ENCODE results near the gene RDX.
"Not testable (repeated sequence)": the region's sequence is repeated elsewhere in the genome, so short reads cannot be mapped to it uniquely, and the experiment has no call there.

The RDX gene

GRCh38 chr11:110305169-110306018 lies 9.0 kb upstream of the RDX start:
- DNase-seq (ENCODE audit: low spot score): no peak

GRCh38 chr11:110303414-110303826 lies 7.0 kb upstream of the RDX start:
- DNase-seq (ENCODE audit: low spot score): no peak

- DNase-seq (ENCODE audit: low spot score): no peak
Measured at GRCh38 chr11:110301577-110301976, 5.2 kb upstream of the RDX start.

GRCh38 chr11:110301032-110301431 lies 4.6 kb upstream of the RDX start:
- no peak for DNase-seq (ENCODE audit: low spot score)

GRCh38 chr11:110299006-110299785 lies 2.8 kb upstream of the RDX start:
- no peak for DNase-seq (ENCODE audit: low spot score)

- peak; percentile 54 for DNase-seq (ENCODE audit: low spot score)
Measured at GRCh38 chr11:110298301-110298765, 1.9 kb upstream of the RDX start.

- peak; percentile 44 for DNase-seq (ENCODE audit: low spot score)
Measured at GRCh38 chr11:110297726-110298300, 1.4 kb upstream of the RDX start.

GRCh38 chr11:110297076-110297725 lies 787 bp upstream of the RDX start:
- peak; percentile 42 for DNase-seq (ENCODE audit: low spot score)

- peak; percentile 60 for DNase-seq (ENCODE audit: low spot score)
Measured at GRCh38 chr11:110295531-110296225, 736 bp downstream of the RDX start.

GRCh38 chr11:110295086-110295485 lies 1.3 kb downstream of the RDX start:
- DNase-seq (ENCODE audit: low spot score): no peak

- no peak for DNase-seq (ENCODE audit: low spot score)
Measured at GRCh38 chr11:110294509-110294908, 1.9 kb downstream of the RDX start.

GRCh38 chr11:110293389-110293788 lies 3.0 kb downstream of the RDX start:
- DNase-seq (ENCODE audit: low spot score): no peak

- DNase-seq (ENCODE audit: low spot score): peak; percentile 58
Measured at GRCh38 chr11:110292146-110292545, 4.3 kb downstream of the RDX start.

- no peak for DNase-seq (ENCODE audit: low spot score)
Measured at GRCh38 chr11:110290591-110291334, 5.7 kb downstream of the RDX start.

- no peak for DNase-seq (ENCODE audit: low spot score)
Measured at GRCh38 chr11:110289472-110289871, 6.9 kb downstream of the RDX start.

GRCh38 chr11:110287537-110287936 lies 8.9 kb downstream of the RDX start:
- DNase-seq (ENCODE audit: low spot score): no peak

GRCh38 chr11:110286298-110287040 lies 9.9 kb downstream of the RDX start:
- no peak for DNase-seq (ENCODE audit: low spot score)

- no peak for DNase-seq (ENCODE audit: low spot score)
Measured at GRCh38 chr11:110283862-110284261, 12.6 kb downstream of the RDX start.

- DNase-seq (ENCODE audit: low spot score): not testable (repeated sequence)
Measured at GRCh38 chr11:110280595-110280994, 15.8 kb downstream of the RDX start.

GRCh38 chr11:110279881-110280280 lies 16.5 kb downstream of the RDX start:
- peak; percentile 19 for DNase-seq (ENCODE audit: low spot score)
